GM18907 (cell line): ENCODE results near the gene PGGHG.

Source experiments
- ATAC-seq: cut with Tn5 transposase; IDR thresholded peaks from one replicate; pipeline ENCODE4 v1.9.1; 2021; ENCODE audit warnings: mild to moderate bottlenecking, moderate library complexity; ENCODE audit not compliant: unreplicated experiment

PGGHG gene

DNA sequence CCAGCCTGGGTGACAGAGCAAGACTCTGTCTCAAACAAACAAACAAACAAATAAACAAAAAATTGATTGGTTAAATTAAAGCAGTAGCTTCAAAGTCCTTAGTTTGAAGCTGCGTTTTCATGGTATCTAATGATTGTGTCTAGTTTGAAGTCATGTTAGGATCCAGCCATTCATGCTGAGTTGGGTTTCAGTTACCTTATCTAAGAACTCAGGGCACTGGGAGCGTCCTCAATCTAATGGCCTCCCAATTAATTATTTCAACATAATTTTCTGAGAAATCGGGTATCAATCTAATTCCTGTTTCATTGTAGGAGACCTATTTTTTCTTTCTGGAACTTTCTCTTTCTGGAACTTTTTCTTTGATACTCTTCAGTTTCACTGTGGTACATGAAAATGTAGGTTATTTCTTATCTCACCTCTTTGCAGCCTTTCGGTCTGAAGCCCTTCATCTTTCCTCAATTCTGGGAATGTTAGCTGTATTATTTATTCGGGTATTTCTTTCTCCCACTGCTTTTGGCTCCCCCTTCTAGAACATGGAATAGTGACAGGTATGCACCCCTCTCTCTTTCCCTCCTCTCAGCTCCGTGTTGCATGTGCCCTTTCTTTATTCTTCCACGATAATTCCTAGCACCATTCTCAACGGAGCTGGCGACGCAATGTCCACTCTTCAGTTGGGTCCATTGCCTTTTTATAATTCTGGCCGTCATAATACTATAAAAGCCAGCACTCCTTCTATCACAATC, 56.1 kb downstream of the PGGHG start:
- no peak for ATAC-seq
